ENCODE measurements around the gene TBX3. TPM values are rescaled to one million over a fixed set of nuclear protein-coding genes. Genes with fewer than 3 reads are reported as not detected.
"Not testable (repeated sequence)": the region's sequence is repeated elsewhere in the genome, so short reads cannot be mapped to it uniquely, and the experiment has no call there.

The TBX3 gene
- total RNA-seq, 4 donors from 2014 or later: 15.2 to 48.1 (median 35.4) TPM

DNA sequence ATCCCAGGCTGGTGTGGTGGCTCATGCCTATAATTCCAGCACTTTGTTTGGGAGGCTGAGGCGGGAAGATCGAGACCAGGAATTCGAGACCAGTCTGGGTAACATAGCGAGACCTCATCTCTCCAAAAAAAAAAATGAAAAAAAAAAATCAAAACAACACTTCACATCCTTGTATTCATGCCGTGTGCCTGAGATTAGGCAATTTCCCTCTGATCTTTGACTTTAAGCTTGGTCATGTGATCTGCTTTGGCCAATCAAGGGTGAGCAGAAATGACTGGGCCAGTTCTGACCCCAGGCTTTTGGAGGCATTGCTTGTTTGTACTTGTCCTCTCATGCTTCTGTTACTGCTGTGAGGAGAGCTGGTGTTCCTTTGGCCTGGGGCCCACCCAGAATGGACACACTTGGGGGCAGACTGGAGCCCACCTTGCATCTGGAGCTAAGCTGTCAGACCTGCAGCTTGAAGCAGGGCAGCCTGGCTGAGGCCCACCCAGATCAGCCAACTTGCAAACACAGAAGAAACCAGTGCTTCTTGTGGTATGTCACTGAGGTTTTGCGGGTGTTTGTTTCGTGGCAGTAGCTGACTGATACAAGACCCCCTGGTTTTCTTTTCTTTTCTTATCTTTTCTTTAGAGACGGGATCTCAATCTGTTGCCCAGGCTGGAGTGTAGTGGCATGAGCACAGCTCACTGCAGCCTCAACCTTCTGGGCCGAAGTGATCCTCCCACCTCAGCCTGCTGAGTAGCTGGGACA lies 29.7 kb upstream of the TBX3 start:
- WGBS, 2 donors: 89 to 90% methylated on average over 9 of the region's 9 CpGs
- no peak overlapping the region for H3K4me3 ChIP-seq (ENCODE audit: low read depth, poor library complexity, severe bottlenecking)
- intact Hi-C loops (cut with DNase I; ENCODE audit: low total_unique reads): no loop called here
- DNase-seq (ENCODE audit: low spot score in 2 of 2): no peak
- TF ChIP-seq, protein P1, sequence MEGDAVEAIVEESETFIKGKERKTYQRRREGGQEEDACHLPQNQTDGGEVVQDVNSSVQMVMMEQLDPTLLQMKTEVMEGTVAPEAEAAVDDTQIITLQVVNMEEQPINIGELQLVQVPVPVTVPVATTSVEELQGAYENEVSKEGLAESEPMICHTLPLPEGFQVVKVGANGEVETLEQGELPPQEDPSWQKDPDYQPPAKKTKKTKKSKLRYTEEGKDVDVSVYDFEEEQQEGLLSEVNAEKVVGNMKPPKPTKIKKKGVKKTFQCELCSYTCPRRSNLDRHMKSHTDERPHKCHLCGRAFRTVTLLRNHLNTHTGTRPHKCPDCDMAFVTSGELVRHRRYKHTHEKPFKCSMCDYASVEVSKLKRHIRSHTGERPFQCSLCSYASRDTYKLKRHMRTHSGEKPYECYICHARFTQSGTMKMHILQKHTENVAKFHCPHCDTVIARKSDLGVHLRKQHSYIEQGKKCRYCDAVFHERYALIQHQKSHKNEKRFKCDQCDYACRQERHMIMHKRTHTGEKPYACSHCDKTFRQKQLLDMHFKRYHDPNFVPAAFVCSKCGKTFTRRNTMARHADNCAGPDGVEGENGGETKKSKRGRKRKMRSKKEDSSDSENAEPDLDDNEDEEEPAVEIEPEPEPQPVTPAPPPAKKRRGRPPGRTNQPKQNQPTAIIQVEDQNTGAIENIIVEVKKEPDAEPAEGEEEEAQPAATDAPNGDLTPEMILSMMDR (IDR thresholded peaks at IDR 0.05): no peak
- no peak for TF ChIP-seq POLR2A (IDR thresholded peaks at IDR 0.05)

DNA sequence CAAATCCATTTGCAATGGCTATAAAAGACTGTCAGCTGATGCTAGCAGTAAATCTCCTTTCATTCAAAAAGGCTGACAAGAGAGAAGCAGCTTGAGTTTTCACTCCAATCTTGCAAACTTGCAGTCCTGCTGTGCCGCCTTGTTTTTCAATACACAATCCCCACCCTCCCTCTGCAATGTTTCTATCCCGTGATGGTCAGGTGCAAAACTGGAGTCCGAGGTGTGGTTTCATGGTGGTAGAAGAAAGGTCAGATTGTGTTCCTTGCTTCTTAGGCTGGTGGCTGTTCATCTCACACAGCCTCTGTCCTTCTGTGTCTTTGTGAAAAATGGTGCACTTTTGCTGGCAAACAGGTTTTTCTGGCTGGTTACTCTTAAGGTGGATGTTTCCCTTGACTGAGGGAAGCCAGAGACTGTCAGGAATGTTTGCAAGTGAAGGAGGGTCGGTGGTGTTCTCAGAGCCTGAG lies 27.7 kb upstream of the TBX3 start:
- DNase-seq (ENCODE audit: low spot score in 2 of 2): no peak
- WGBS, 2 donors: 29 to 32% methylated on average over 4 of the region's 4 CpGs
- no peak for TF ChIP-seq POLR2A (IDR thresholded peaks at IDR 0.05)
- TF ChIP-seq, protein P1 (IDR thresholded peaks at IDR 0.05): no peak
- intact Hi-C loops (cut with DNase I; ENCODE audit: low total_unique reads): no loop called here
- no peak overlapping the region for H3K4me3 ChIP-seq (ENCODE audit: low read depth, poor library complexity, severe bottlenecking)

DNA sequence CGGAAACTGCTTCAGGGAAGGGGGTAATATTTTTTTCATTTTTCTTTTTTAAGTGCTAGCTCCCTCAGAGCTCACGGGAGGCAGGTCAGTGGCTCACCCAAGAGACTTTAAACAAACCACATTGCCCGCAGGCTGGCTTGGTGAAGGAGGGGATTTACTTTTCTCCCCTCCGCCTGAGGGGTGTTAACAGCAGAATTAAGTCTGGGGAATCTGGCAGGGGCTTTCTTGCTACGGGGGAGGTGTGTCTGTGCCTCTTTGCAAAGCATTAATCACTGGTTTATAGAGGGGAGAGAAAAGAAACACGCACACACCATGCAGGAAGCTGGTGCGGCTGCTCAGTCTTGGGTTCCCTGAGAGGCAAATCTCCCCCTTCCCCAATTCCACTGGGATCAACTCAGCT lies 26.2 kb upstream of the TBX3 start:
- H3K4me3 ChIP-seq (ENCODE audit: low read depth, poor library complexity, severe bottlenecking): no peak overlapping the region
- no peak for DNase-seq (ENCODE audit: low spot score in 2 of 2)
- intact Hi-C loops (cut with DNase I; ENCODE audit: low total_unique reads): no loop called here
- WGBS, 2 donors: 40 to 51% methylated on average over 7 of the region's 7 CpGs
- TF ChIP-seq, protein P1 (IDR thresholded peaks at IDR 0.05): no peak
- TF ChIP-seq POLR2A (IDR thresholded peaks at IDR 0.05): no peak

DNA sequence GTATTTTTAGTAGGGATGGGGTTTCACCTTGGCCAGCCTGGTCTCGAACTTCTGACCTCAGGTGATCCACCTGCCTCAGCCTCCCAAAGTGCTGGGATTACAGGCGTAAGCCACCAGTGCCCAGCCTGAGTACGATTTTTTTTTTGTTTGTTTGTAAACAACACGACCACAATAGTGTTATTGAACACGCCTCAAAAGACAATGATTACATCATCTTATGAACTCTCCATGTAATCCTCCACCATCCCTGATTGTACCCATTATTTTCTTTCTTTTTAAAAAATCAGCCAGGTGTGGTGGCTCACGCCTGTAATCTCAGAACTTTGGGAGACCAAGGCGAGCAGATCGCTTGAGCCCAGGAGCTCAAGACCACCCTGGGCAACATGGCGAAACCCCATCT lies 25.1 kb upstream of the TBX3 start:
- intact Hi-C loops (cut with DNase I; ENCODE audit: low total_unique reads): no loop called here
- TF ChIP-seq POLR2A (IDR thresholded peaks at IDR 0.05): no peak
- TF ChIP-seq, protein P1 (IDR thresholded peaks at IDR 0.05): no peak
- DNase-seq (ENCODE audit: low spot score in 2 of 2): no peak
- WGBS, 2 donors: 86 to 95% methylated on average over 9 of the region's 9 CpGs
- no peak overlapping the region for H3K4me3 ChIP-seq (ENCODE audit: low read depth, poor library complexity, severe bottlenecking)

DNA sequence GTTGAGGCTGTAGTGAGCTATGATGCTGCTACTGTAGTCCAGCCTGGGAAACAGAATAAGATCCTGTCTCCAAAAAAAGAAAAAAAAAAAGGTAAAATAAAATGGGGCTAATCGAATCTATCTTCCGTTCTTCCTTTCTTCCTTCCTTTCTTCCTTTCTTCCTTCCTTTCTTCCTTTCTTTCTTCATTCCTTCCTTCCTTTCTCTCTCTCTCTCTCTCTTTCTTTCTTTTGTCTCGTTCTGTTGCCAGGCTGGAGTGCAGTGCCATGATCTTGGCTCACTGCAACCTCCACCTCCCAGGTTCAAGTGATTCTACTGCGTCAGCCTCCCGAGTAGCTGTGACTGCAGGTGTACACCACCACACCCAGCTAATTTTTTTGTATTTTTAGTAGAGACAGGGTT lies 24.6 kb upstream of the TBX3 start:
- intact Hi-C loops (cut with DNase I; ENCODE audit: low total_unique reads); DNase-seq (ENCODE audit: low spot score in 2 of 2); H3K4me3 ChIP-seq (ENCODE audit: low read depth, poor library complexity, severe bottlenecking): not testable (repeated sequence)
- WGBS, 2 donors: 89 to 90% methylated on average over 5 of the region's 5 CpGs

DNA sequence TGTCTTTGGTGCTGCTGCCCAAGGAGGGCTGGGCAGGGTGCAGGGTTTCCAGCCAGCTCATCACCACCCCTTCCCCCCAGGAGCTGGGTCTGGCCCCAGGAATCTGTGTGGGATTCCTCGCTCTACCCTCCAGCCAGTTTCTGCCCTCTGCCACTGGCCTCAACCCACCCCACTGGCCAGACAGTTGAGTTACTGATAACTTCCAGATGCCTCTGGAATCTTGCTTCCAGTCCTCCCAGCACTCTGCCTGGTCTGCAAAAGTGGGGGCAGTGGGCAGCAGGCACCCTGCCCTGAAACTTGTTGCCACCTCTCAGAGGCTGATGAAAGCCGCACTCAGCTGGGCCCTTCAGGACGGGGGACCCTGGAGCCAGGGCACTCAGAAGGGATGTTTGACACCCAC lies 20.1 kb upstream of the TBX3 start:
- no peak overlapping the region for H3K4me3 ChIP-seq (ENCODE audit: low read depth, poor library complexity, severe bottlenecking)
- intact Hi-C loops (cut with DNase I; ENCODE audit: low total_unique reads): no loop called here
- WGBS, 2 donors: 54 to 69% methylated on average over 1 to 3 of the region's 3 CpGs
- DNase-seq (ENCODE audit: low spot score in 2 of 2): no peak
- TF ChIP-seq, protein P1 (IDR thresholded peaks at IDR 0.05): no peak
- TF ChIP-seq POLR2A (IDR thresholded peaks at IDR 0.05): no peak

Measured in lower leg skin (tissue), 4 donors.